Nephron (organoid): Measurements from ENCODE around the gene TENM4.

ENCODE experiments used
- H3K27ac Mint-ChIP-seq, 3 experiments: 2 replicates each; pipeline ENCODE4 v1.8.0; 2020; ENCODE audit warnings: mixed read lengths in 3 of 3, mild to moderate bottlenecking in 2 of 3, moderate library complexity in 1 of 3
- H3K27me3 Mint-ChIP-seq: 2 replicates; pipeline ENCODE4 v1.8.0; 2021; ENCODE audit warnings: low read depth, mild to moderate bottlenecking, moderate library complexity, mixed read lengths
- H3K36me3 Mint-ChIP-seq: 2 replicates; pipeline ENCODE4 v1.8.0; 2020; ENCODE audit warnings: low read depth, mixed read lengths
- H3K4me1 Mint-ChIP-seq: 2 replicates; pipeline ENCODE4 v1.8.0; 2020; ENCODE audit warnings: mixed read lengths
- H3K4me3 Mint-ChIP-seq, 3 experiments: 2 replicates each; pipeline ENCODE4 v1.8.0; 2020; ENCODE audit warnings: mild to moderate bottlenecking in 3 of 3, mixed read lengths in 3 of 3, moderate library complexity in 2 of 3
- H3K9me3 Mint-ChIP-seq: 2 replicates; pipeline ENCODE4 v1.8.0; 2020; ENCODE audit warnings: mixed read lengths
- TF ChIP-seq, protein P1 (sequence below), 3 experiments: fragments of 200-600 bp; sonication (generic); IDR thresholded peaks; one replicate each; pipeline ENCODE4 v1.5.0; 2021; ENCODE audit warnings: antibody characterized with exemption in 3 of 3; ENCODE audit not compliant: unreplicated experiment in 3 of 3

The TENM4 gene

DNA sequence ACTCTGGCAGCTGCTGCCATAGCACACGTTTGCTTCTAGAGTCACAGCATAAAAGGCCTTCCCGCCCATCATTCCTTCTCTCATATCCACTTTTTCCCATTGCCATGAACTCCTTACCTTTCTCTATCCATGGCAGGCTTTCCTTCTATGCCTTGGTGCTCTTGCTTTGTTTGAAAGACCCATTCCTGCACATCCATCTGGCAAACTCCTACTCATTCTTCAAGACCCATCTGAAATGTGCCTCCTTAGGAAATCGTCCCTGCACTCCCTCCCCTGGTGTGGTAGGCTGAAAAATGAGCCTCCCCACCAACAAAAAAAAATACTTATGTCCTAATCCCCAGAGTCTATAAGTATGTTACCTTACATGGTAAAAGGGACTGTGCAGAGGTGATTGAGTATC lies 100.3 kb downstream of the TENM4 start:
- no peak overlapping the region for H3K4me3 Mint-ChIP-seq
- no peaks in the 10 kb centered on the region for H3K9me3 Mint-ChIP-seq
- H3K4me1 Mint-ChIP-seq: peaks cover 45% of the 10 kb centered on the region
- TF ChIP-seq, protein P1, sequence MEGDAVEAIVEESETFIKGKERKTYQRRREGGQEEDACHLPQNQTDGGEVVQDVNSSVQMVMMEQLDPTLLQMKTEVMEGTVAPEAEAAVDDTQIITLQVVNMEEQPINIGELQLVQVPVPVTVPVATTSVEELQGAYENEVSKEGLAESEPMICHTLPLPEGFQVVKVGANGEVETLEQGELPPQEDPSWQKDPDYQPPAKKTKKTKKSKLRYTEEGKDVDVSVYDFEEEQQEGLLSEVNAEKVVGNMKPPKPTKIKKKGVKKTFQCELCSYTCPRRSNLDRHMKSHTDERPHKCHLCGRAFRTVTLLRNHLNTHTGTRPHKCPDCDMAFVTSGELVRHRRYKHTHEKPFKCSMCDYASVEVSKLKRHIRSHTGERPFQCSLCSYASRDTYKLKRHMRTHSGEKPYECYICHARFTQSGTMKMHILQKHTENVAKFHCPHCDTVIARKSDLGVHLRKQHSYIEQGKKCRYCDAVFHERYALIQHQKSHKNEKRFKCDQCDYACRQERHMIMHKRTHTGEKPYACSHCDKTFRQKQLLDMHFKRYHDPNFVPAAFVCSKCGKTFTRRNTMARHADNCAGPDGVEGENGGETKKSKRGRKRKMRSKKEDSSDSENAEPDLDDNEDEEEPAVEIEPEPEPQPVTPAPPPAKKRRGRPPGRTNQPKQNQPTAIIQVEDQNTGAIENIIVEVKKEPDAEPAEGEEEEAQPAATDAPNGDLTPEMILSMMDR (IDR thresholded peaks at IDR 0.05; ENCODE audit: unreplicated experiment in 3 of 3): no peak
- H3K27me3 Mint-ChIP-seq: no peaks in the 10 kb centered on the region
- no peak overlapping the region for H3K27ac Mint-ChIP-seq
- peaks cover 5% of the 10 kb centered on the region for H3K36me3 Mint-ChIP-seq

DNA sequence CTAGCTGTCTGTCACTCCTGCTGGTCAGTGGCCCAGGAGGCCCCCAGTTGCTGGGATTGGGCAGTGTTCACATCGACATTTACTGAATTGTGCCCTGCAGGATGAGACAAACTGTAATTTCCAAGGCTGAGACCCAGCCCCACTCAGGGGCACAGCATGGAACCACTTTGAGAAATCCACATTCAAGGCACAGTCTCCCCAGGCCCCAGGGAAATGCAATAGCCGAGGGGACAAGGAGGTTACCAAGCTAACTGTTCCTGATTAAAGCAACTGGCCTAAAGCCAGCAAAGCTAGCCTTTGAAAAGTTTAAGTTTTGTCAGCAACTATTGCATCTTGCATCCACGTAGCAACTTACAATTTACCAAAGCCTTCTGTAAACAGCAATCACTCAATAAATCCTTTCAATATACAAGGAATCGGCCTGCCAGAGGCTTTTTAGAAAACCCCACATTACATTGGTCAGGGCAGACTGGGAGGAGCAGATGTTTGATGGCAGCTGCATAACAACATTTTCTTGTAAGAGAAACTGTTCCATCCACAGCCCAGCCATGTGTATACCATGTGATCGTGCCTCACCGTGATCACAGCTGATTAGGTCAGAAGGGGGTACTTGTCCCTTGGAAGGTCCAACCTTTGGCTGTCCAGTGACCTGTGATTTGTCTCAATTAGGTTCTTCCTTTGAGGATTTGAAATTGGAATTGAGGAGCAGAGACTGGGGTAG lies 103.9 kb downstream of the TENM4 start:
- H3K4me1 Mint-ChIP-seq: peaks cover 37% of the 10 kb centered on the region
- peaks cover 5% of the 10 kb centered on the region for H3K36me3 Mint-ChIP-seq
- H3K9me3 Mint-ChIP-seq: no peaks in the 10 kb centered on the region
- no peak overlapping the region for H3K4me3 Mint-ChIP-seq
- H3K27ac Mint-ChIP-seq: no peak overlapping the region
- H3K27me3 Mint-ChIP-seq: no peaks in the 10 kb centered on the region
- TF ChIP-seq, protein P1 (IDR thresholded peaks at IDR 0.05; ENCODE audit: unreplicated experiment in 3 of 3): no peak

DNA sequence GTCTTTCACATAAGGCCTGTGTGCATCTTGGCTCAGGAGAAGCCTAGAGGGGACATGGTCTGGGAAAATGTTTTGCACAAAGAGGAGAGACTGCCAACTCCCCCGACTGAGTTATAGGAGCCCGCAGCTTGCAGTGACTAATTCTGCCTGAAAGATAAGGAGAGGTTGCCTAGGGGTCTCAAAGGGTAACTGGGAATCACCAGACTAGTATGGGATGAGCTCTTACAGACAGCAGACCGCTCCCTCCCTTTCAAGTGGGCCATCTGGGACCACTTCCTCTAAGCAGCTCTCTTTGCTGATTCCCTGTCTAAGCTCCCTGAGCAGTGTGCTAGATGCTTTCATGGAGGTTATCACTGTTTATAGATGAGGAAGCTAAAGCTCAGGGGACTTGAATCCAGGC lies 105.1 kb downstream of the TENM4 start:
- peaks cover 38% of the 10 kb centered on the region for H3K4me1 Mint-ChIP-seq
- no peak overlapping the region for H3K4me3 Mint-ChIP-seq
- H3K27ac Mint-ChIP-seq: no peak overlapping the region
- H3K9me3 Mint-ChIP-seq: no peaks in the 10 kb centered on the region
- no peaks in the 10 kb centered on the region for H3K27me3 Mint-ChIP-seq
- no peaks in the 10 kb centered on the region for H3K36me3 Mint-ChIP-seq
- TF ChIP-seq, protein P1 (IDR thresholded peaks at IDR 0.05; ENCODE audit: unreplicated experiment in 3 of 3): no peak

DNA sequence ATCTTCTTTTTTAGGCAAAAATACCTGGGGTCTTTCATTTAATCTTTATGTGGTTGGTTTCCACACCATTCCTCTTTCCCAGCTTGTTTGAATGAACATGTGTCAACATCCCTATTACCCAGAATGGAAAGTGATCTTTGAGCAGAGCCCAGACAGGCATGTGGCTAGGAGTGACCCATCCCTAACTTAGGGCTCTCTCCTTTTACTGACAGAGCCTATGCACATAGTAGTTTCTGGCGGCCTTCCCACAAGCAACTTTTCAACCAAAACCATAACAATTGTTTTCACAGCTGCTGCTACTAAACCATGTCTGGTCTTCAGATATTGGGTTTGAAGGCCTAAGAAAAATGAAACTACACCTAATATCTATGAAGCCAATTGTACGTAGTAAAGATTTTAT lies 107.5 kb downstream of the TENM4 start:
- Mint-ChIP-seq H3K27me3 (no peaks in the 10 kb centered on the region), H3K36me3 (no peaks in the 10 kb centered on the region), H3K4me1 (peaks cover 47% of the 10 kb centered on the region), H3K27ac (no peak overlapping the region), H3K9me3 (no peaks in the 10 kb centered on the region), H3K4me3 (no peak overlapping the region)
- TF ChIP-seq, protein P1 (IDR thresholded peaks at IDR 0.05; ENCODE audit: unreplicated experiment in 3 of 3): no peak

DNA sequence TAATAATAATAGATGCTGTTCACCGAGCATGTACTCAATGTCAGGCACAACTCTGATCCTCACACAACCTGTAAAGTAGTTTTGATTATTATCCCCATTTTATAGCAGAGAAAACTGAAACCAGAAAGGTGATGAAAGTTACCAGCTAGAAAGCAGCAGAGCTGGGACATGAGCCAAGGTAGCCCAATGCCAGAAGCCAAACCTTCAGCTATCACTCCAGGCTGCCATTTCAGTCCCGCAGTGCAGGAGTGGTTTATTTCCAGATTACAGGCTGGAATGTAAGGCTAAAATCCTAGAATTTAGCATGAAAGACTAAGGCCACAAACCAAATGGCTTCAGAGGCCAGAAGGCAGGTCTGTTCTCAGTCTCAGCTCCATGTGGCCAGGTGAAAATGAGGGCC lies 108.8 kb downstream of the TENM4 start:
- peaks cover 42% of the 10 kb centered on the region for H3K4me1 Mint-ChIP-seq

More for the DNA sequence above, 108.8 kb downstream of the TENM4 start:
- H3K27me3 Mint-ChIP-seq: no peaks in the 10 kb centered on the region
- H3K27ac Mint-ChIP-seq: no peak overlapping the region
- TF ChIP-seq, protein P1 (IDR thresholded peaks at IDR 0.05; ENCODE audit: unreplicated experiment in 3 of 3): no peak
- no peaks in the 10 kb centered on the region for H3K36me3 Mint-ChIP-seq
- no peak overlapping the region for H3K4me3 Mint-ChIP-seq
- no peaks in the 10 kb centered on the region for H3K9me3 Mint-ChIP-seq
